ENCODE data around the gene ODF2. TPM values are rescaled to one million over a fixed set of nuclear protein-coding genes. Genes with fewer than 3 reads are reported as not detected.

The ODF2 gene
- total RNA-seq, 1 donor from 2014 or later: 32.6 TPM

- no peak for TF ChIP-seq CTCF (conservative IDR thresholded peaks at IDR 0.05; ENCODE audit: low read depth, low read length)
- no peak overlapping the region for H3K4me3 ChIP-seq (ENCODE audit: low read depth, low read length)
- DNase-seq (ENCODE audit: low read depth): no peak
Observed at GRCh38 chr9:128482186-128482585, 26.4 kb downstream of the ODF2 start.

GRCh38 chr9:128484686-128485413, 29.0 kb downstream of the ODF2 start:
- TF ChIP-seq CTCF (conservative IDR thresholded peaks at IDR 0.05; ENCODE audit: low read depth, low read length): no peak
- no peak overlapping the region for H3K4me3 ChIP-seq (ENCODE audit: low read depth, low read length)

GRCh38 chr9:128485414-128485855, 29.6 kb downstream of the ODF2 start:
- TF ChIP-seq CTCF (conservative IDR thresholded peaks at IDR 0.05; ENCODE audit: low read depth, low read length): no peak
- DNase-seq (ENCODE audit: low read depth): no peak
- no peak overlapping the region for H3K4me3 ChIP-seq (ENCODE audit: low read depth, low read length)

More at GRCh38 chr9:128484686-128485413, 29.0 kb downstream of the ODF2 start:
- no peak for DNase-seq (ENCODE audit: low read depth)

- TF ChIP-seq CTCF (conservative IDR thresholded peaks at IDR 0.05; ENCODE audit: low read depth, low read length): no peak
- DNase-seq (ENCODE audit: low read depth): no peak
- no peak overlapping the region for H3K4me3 ChIP-seq (ENCODE audit: low read depth, low read length)
Observed at GRCh38 chr9:128486201-128486600, 30.4 kb downstream of the ODF2 start.

GRCh38 chr9:128493424-128493823, 37.6 kb downstream of the ODF2 start:
- DNase-seq (ENCODE audit: low read depth): no peak
- TF ChIP-seq CTCF (conservative IDR thresholded peaks at IDR 0.05; ENCODE audit: low read depth, low read length): no peak
- H3K4me3 ChIP-seq (ENCODE audit: low read depth, low read length): no peak overlapping the region

DNA sequence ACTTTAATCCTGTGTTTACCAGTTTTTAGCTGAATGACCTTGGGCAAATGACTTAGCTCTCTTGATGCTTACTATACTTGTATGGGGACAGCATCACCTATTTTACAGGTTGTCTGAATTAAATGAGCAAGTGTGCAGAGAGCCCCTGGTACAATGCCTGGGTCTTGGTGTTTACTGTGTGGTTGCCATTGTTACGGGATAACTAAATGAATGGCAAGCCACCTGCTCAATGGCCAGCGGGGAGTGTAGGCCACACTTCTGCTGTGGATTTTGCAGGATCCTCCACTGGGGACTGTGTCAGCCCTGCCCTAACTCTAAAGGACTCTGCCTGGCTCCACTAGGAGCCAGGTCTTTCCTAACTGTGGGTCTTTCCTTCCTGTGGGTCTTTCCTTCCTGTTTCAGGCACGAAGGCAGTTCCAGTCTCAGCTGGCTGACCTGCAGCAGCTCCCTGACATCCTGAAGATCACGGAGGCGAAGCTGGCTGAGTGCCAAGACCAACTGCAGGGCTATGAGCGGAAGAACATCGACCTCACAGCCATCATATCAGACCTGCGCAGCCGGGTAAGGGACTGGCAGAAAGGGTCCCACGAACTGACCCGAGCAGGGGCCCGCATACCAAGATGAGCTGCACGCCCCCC, 38.4 kb downstream of the ODF2 start:
- H3K4me3 ChIP-seq (ENCODE audit: low read depth, low read length): no peak overlapping the region
- peak; percentile 13 for DNase-seq (ENCODE audit: low read depth)
- TF ChIP-seq CTCF (conservative IDR thresholded peaks at IDR 0.05; ENCODE audit: low read depth, low read length): no peak
